GM18868 (cell line): ENCODE measurements around the gene FAXC.
A peak's percentile ranks its signal among the peaks of the same experiment; 100 is the strongest.

Experiments
- ATAC-seq: cut with Tn5 transposase; IDR thresholded peaks from one replicate; pipeline ENCODE4 v1.9.1; 2021; ENCODE audit warnings: mild to moderate bottlenecking, moderate library complexity; ENCODE audit not compliant: unreplicated experiment

Gene FAXC

GRCh38 chr6:99349171-99350141, at the start of gene FAXC:
TSS of gene FAXC (minus strand) at chr6:99349674. CDS start at chr6:99349372, 302 bp downstream.
- ATAC-seq, result peak; percentile 55

- ATAC-seq, result no peak
Measured at GRCh38 chr6:99397287-99397686, 47.8 kb upstream of the FAXC start.

GRCh38 chr6:99393698-99394531, 44.4 kb upstream of the FAXC start, which contains the start of gene COQ3:
TSS of gene COQ3 (minus strand) at chr6:99394195. CDS start at chr6:99394179, 16 bp downstream.
- peak; percentile 79 for ATAC-seq

- ATAC-seq, result peak; percentile 13
Measured at GRCh38 chr6:99393366-99393697, 43.9 kb upstream of the FAXC start.

- ATAC-seq, result no peak
Measured at GRCh38 chr6:99390896-99391295, 41.4 kb upstream of the FAXC start.

- no peak for ATAC-seq
Measured at GRCh38 chr6:99384507-99384906, 35.0 kb upstream of the FAXC start.

- ATAC-seq, result no peak
Measured at GRCh38 chr6:99378636-99379035, 29.2 kb upstream of the FAXC start.

- no peak for ATAC-seq
Measured at GRCh38 chr6:99369533-99369932, 20.1 kb upstream of the FAXC start.

GRCh38 chr6:99366852-99367251, 17.4 kb upstream of the FAXC start:
- ATAC-seq, result no peak

GRCh38 chr6:99364026-99364425, 14.6 kb upstream of the FAXC start:
- peak; percentile 91 for ATAC-seq

GRCh38 chr6:99362678-99363268, 13.3 kb upstream of the FAXC start:
- ATAC-seq, result no peak

GRCh38 chr6:99359800-99360199, 10.3 kb upstream of the FAXC start:
- ATAC-seq, result no peak

GRCh38 chr6:99356641-99357040, 7.2 kb upstream of the FAXC start:
- ATAC-seq, result no peak

GRCh38 chr6:99354983-99355382, 5.5 kb upstream of the FAXC start:
- no peak for ATAC-seq

- no peak for ATAC-seq
Measured at GRCh38 chr6:99353126-99353525, 3.7 kb upstream of the FAXC start.

- no peak for ATAC-seq
Measured at GRCh38 chr6:99350573-99350972, 1.1 kb upstream of the FAXC start.

- no peak for ATAC-seq
Measured at GRCh38 chr6:99348288-99349170, 945 bp downstream of the FAXC start.

GRCh38 chr6:99347804-99348203, 1.7 kb downstream of the FAXC start:
- ATAC-seq, result no peak

GRCh38 chr6:99346595-99346994, 2.9 kb downstream of the FAXC start:
- ATAC-seq, result no peak

GRCh38 chr6:99345164-99345563, 4.3 kb downstream of the FAXC start:
- no peak for ATAC-seq
